ENCODE data around the gene SMG7.

DNA sequence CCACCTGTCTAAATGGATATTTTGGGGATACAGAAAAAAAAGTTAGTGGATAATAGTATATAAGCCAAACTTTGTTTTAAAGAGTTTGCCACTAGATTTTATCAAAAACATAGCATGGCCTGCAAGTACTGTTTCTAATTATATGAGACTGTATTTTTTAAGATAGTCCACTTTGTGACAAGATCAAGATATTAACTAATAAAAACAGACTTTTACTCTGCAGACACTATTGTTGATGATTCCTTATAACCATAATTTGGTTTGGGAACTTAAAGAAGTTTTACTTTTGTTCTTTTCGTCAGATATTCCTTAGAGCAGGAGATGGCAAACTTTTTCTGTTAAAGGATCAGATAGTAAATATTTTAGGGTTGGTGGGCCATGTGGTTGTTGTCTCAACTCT is 36.4 kb downstream of the SMG7 start:
- TF ChIP-seq, protein P1, sequence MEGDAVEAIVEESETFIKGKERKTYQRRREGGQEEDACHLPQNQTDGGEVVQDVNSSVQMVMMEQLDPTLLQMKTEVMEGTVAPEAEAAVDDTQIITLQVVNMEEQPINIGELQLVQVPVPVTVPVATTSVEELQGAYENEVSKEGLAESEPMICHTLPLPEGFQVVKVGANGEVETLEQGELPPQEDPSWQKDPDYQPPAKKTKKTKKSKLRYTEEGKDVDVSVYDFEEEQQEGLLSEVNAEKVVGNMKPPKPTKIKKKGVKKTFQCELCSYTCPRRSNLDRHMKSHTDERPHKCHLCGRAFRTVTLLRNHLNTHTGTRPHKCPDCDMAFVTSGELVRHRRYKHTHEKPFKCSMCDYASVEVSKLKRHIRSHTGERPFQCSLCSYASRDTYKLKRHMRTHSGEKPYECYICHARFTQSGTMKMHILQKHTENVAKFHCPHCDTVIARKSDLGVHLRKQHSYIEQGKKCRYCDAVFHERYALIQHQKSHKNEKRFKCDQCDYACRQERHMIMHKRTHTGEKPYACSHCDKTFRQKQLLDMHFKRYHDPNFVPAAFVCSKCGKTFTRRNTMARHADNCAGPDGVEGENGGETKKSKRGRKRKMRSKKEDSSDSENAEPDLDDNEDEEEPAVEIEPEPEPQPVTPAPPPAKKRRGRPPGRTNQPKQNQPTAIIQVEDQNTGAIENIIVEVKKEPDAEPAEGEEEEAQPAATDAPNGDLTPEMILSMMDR (IDR thresholded peaks at IDR 0.05), result no peak
- TF ChIP-seq POLR2A (IDR thresholded peaks at IDR 0.05), result no peak

All from adrenal gland (tissue), 5 donors.